GM23338 (cell line): ENCODE results near the gene COL20A1.

ENCODE experiments used
- CREB1 ChIP-seq: fragments of 250-450 bp; sonication (Bioruptor Pico); IDR thresholded peaks from 2 replicates; pipeline ENCODE4 v1.5.0; 2020; ENCODE audit warnings: low read depth, mild to moderate bottlenecking, moderate library complexity
- CTCF ChIP-seq, 2 experiments: fragments of 200-600 bp in 1 of 2; sonication (generic) in 1 of 2; conservative IDR thresholded peaks; 2 replicates each; pipeline versions ENCODE4 v1.5.1 to v1.6.1; 2016 to 2017; ENCODE audit warnings: antibody characterized with exemption in 2 of 2, low read depth in 2 of 2, mild to moderate bottlenecking in 2 of 2, moderate library complexity in 1 of 2
- ETS1 ChIP-seq: IDR thresholded peaks from 2 replicates; pipeline ENCODE4 v1.6.1; 2016; ENCODE audit warnings: antibody characterized with exemption
- EZH2 ChIP-seq: fragments of 200-600 bp; sonication (generic); IDR thresholded peaks from one replicate; pipeline ENCODE4 v1.8.0; 2017; ENCODE audit warnings: antibody characterized with exemption, mild to moderate bottlenecking, low read depth; ENCODE audit not compliant: unreplicated experiment
- EZH2phosphoT487 ChIP-seq: fragments of 200-600 bp; sonication (generic); IDR thresholded peaks from one replicate; pipeline ENCODE4 v1.8.1; 2018; ENCODE audit warnings: antibody characterized with exemption; ENCODE audit not compliant: unreplicated experiment
- JUNB ChIP-seq: IDR thresholded peaks from one replicate; pipeline ENCODE4 v1.6.1; 2016; ENCODE audit warnings: antibody characterized with exemption; ENCODE audit not compliant: unreplicated experiment
- POLR2AphosphoS5 ChIP-seq: IDR thresholded peaks from 2 replicates; pipeline ENCODE4 v1.6.1; 2016; ENCODE audit warnings: antibody characterized with exemption, low read depth
- REST ChIP-seq: IDR thresholded peaks from one replicate; pipeline ENCODE4 v1.6.1; 2018; ENCODE audit warnings: antibody characterized with exemption; ENCODE audit not compliant: unreplicated experiment
- ZNF114 ChIP-seq: fragments of 250-450 bp; sonication (Bioruptor Pico); IDR thresholded peaks from 2 replicates; pipeline ENCODE4 v1.5.0; 2020; ENCODE audit warnings: mild to moderate bottlenecking, moderate library complexity

- TF ChIP-seq ETS1 (no peak), EZH2 (no peak), CTCF (conservative IDR thresholded peaks at IDR 0.05; ENCODE audit: low read depth in 2 of 2) (no peak), EZH2phosphoT487 (no peak), CREB1 (CRISPR knock-in tag) (no peak), POLR2AphosphoS5 (no peak), REST (no peak), JUNB (no peak), ZNF114 (CRISPR knock-in tag) (no peak)
Observed at GRCh38 chr20:63252284-63252711, 40.7 kb upstream of the COL20A1 start.
